Esophagus muscularis mucosa (tissue), 3 donors: ENCODE measurements around the gene PLB1.

Experiments
- CTCF ChIP-seq, 3 experiments: fragments of 200-600 bp in 2 of 3; fragments of 450-650 bp in 1 of 3; sonication (generic) in 2 of 3; IDR thresholded peaks; one replicate each; pipeline ENCODE4 v1.5.1; 2017 to 2019; ENCODE audit warnings: antibody characterized with exemption in 3 of 3, mild to moderate bottlenecking in 2 of 3, moderate library complexity in 1 of 3
- POLR2A ChIP-seq: fragments of 450-650 bp; IDR thresholded peaks from one replicate; pipeline ENCODE4 v1.6.1; 2017; ENCODE audit warnings: antibody characterized with exemption, moderate library complexity, mild to moderate bottlenecking, low read depth
- POLR2AphosphoS5 ChIP-seq, 2 donors: sonication (generic); formaldehyde crosslinking; IDR thresholded peaks; one replicate each; pipeline ENCODE4 v1.6.1; 2017; ENCODE audit warnings: antibody characterized with exemption in 2 of 2

DNA sequence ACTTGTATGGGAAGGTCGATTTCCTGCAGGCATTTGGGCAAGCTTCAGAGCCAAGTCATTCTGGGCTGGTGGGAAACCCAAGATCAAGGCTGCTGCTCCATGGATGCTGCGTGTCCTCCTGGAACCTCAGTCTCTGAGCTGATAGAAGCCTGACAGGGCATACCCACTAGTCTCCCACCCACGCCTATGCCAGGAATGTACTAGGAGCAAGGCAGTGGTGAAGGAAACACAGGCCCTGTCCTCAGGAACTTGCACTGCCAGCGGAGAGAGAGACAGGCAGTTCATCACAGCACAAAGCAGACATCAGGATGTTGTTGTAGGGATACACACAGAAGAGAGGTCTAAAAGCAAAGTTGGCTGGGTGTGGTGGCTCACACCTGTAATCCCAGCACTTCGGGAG lies 84.2 kb downstream of the PLB1 start:
- TF ChIP-seq CTCF (IDR thresholded peaks at IDR 0.05) = no peak
- no peak for TF ChIP-seq POLR2A
- no peak for TF ChIP-seq POLR2AphosphoS5 (IDR thresholded peaks at IDR 0.05)
